Erythroblast (primary cell): ENCODE results near the gene PRKRA.

ENCODE experiments used
- GATA1 ChIP-seq: IDR thresholded peaks from 2 replicates; pipeline ENCODE4 v1.6.1; 2011; ENCODE audit warnings: low read depth, mild to moderate bottlenecking, control low read depth, low read length, moderate library complexity
- POLR2A ChIP-seq: IDR thresholded peaks from 2 replicates; pipeline ENCODE4 v1.6.1; 2011; ENCODE audit warnings: mild to moderate bottlenecking, low read length

- TF ChIP-seq POLR2A (no peak), GATA1 (no peak)
These were observed 22.4 kb upstream of the PRKRA start for GRCh38 chr2:178473373-178473772.
